Stimulated activated naive CD4-positive, alpha-beta T cell treated with Interleukin-2 at 50 U/mL for 16 hours (primary cell): ENCODE results near the gene ROS1.

ENCODE experiments used
- DNase-seq: peaks from one replicate; lab custom pipeline; 2025; lab: John Stamatoyannopoulos, UW

The ROS1 gene

DNA sequence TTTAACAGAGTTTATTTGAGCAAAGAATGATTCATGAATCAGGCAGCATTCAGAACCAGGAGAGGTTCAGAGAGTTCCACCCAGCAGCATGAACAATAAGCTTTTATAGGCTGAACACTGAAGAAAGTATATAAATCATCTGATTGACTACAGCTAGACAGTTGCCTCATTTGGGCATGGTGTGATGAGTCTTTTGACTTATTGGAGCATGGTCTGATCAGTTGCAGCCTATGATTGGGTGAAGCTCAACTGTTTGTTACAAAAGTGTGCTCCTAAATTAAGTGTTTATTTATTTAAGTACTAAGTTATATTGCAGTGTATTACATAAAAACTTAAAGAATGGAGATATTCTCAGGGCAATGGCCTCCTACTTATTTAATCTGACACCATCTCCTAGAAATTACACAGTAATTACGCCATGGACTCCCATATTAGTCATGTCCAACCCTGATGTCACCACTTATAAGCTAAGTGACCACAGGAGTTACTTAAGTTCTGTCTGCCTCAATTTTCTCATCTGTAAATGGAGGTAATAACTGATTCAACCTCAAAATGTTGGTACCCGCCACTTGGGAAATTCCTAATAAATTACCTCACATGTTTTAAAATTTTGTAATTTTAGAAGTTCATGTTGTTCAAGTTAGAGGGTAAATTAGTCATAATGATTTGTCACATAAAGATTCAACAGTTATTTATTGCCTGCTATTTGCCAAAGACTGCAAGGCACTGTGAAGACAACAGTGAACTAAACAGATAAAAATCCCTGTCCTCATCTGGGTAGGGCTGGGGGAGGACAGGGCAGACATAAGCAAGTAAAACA, 15.2 kb upstream of the ROS1 start:
- DNase-seq: no peak

DNA sequence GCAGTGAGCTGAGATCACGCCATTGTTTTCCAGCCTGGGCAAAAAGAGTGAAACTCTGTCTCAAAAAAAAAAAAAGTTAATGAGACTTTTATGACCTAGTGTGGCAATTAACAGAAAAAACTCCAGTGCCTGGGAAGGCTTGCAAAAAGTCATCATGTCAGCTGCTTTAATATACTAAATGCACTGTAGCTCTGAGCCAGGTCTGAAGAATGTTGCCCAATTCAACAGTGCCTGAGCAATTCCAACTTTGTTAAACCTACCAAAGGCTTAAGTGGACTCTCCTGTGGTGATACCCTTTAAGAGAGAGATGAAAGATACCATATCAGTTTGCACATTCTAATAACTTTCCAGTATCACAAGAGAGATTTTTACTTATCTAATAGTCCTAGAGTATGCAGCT, 6.5 kb upstream of the ROS1 start:
- DNase-seq: no peak

DNA sequence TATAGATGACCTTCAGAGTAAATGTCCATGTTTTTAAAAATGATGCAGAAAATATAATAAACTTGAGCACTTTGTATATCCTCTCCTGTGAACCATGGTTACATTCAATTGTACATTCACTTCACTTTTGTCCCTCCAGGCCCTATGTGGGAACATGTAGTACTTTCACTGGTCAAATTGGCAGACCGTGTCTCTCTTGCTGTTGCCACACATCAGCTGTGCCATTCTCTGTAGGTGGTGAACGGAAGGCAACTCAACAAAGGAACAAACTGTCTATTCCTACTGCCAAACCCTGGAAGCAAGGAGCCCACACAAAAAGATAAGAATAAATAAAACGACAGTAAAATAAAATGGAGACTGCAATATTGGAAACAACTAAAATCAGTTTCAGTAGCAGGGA, 2.0 kb downstream of the ROS1 start:
- DNase-seq: no peak

DNA sequence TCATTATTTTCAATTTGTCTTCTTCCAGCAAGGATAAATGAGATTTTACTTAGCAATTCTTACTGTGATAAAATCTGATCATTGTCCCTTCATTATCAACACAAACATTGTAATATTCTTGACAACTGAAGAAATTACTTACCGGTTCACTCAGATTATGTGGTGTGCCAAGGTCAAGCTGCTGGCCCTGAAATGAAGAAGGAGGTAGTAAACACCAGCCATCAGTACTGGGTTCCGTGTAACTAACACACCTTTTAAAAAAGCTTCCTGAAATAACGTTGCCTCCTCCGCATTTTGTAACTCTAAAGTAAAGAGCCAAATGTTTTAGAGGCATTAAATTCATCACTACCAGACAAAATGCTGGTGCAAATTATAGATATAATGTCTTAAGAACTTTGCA, 7.4 kb downstream of the ROS1 start:
- DNase-seq: no peak

DNA sequence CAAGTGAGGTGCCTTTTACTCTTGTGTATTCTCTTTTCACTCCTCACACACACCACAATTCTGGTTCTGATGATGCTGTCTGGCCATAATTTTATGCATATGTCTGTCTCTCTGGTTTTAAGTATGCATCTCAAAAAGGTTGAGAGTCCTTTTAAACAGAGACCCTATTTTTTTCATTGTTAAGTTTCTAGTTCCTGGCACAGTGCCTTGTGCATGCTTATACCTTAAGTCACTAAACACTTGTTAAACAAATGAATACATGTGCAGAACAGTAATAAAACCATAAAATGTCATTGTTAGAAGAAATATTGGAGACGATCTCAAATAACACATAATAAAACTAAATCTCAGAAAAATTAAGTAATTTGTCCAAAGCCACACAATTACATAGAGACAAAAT, 7.9 kb downstream of the ROS1 start:
- DNase-seq: no peak

DNA sequence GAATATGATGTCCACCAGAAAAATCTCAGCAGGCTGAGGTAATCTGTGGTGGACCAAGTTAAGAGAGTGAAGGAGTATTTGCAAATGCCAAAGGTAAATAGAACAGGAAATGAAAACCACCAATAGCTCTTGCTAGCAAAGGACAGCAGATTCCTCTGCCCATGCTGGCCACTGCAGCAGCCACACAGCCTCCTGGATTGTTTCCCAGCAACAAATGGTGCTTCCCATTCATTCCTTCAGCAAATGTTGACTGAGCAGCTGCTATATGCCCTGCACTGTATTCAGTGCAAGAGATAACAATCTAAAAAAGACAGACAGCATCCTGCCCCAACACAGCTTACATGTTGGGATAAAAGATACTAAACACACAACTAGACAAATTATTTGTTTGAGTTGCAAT, 11.0 kb downstream of the ROS1 start:
- no peak for DNase-seq

DNA sequence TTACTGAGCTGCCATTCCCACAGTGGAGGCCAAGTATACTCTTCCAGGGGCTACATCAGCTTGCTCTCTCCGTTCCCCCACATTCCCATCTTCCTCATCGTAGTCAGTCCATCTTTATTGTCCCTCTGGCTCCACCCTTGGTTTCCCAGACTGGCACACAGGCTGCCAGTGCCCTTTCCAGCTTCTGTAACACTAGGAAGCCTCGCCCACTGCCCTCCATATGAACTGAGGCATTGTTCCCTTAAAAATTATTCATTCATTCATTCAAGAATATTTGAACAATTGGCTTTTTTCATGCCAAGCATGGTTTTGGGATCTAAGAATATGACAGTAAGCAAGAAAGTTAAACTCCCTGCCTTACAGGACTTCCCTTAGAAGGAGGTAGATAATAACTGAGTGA, 14.3 kb downstream of the ROS1 start:
- DNase-seq: no peak

DNA sequence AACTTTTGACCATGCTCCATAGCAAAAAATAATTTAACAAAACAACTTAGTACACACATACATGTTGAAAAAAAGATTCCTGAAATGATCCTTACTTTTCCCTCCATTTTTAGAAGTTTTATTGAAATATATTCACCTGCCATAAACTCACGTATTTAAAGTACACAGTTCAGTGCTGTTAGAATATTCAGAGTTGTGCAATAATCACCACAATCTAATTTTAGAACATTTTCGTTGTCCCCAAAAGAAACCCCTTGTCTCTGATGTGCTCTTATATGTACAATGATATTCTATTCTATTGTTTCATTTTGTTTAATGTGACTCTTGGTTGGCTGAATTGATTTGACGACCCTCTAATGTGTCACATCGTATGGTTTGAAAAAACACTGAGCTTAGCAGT, 15.9 kb downstream of the ROS1 start:
- no peak for DNase-seq

DNA sequence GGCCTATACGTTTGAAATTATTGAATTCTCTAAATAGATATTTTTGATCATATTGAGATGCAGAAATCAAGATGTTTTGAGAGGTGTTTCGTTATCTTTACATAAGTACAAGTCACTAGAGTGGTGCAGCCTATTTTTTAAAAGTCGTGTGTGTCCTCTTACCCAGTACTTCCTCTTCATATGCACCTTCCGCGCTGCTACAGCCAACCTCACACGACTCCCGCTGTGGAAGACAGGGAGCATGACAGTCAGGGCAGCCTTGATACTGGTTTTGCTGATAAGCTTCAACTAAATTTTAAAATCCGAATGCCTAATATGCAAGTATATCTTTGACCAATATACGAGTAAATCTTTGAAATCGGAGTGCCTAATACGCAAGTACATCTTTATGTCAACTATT, 16.3 kb downstream of the ROS1 start:
- no peak for DNase-seq

DNA sequence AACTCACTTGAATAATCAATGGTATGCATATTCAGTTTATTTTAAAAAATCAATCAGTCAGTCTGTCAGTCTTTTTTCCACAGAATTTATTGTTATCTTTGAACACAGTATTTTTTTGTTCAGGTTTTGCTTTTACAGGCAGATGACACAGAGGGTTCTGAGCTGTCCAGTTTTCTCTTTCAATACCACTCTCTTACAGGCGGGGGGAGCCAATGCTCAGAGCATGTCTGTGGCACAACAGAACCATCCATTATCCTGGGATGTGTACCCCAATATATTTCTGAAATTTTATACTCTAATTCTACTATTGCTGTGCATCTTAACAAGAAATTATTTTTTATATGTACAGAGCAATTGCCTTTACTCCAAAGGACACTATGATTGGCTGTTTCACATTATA, 21.2 kb downstream of the ROS1 start:
- DNase-seq: no peak

DNA sequence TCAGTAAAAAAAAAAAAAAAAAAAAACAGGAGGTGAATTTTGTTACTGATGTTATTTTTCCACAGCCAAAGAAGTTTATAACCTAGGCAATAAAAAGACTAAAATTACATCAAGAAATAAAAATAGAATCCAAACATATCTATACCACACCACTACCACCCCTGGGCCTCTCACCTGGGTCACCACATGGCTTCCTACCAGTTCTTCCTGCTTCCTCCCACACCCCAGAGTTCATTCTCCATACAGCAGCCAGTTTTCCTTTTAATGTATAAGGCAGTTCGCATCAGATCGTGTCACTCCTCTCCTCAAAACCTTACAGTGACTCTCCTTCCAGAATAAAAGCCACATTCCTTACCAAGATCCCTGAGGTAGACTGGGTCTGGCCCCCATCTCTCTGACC, 23.9 kb downstream of the ROS1 start:
- no peak for DNase-seq

DNA sequence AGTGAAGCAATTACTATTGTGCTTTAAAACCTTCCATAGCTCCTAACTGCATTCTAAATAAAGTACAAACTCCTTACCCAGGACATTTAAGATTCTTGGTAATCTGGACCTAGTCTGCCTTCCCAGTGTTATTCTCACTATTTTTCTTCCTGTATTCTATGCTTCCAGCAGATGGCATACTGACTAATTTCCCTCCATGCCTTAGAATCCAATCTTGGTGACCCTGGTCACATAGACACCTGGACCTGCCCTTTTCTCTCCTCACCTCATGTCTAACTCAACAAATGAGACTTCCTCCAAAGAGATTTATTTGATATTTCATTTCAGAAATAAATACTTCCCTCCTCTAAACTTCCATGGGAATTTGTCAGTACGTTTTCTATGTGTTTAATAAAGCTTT, 25.8 kb downstream of the ROS1 start:
- no peak for DNase-seq

DNA sequence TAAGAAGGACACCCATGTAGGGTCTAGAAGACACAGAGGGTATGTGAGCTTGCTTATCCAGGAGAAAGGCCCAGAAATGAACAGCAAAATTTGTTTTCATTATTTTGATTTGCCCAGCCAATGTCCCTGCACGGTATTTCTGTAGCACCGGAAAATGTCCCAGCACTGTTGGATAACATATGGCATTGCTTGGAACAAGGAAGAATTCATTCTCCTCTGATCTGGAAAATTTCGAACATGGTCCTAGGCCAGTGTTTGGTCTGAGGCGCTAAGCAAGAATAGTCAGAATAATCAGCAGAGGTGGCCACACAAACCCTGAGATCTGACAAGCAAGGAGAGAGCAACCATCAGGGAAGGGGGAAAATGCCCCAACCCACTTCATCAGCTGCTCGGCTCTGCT, 26.6 kb downstream of the ROS1 start:
- no peak for DNase-seq

DNA sequence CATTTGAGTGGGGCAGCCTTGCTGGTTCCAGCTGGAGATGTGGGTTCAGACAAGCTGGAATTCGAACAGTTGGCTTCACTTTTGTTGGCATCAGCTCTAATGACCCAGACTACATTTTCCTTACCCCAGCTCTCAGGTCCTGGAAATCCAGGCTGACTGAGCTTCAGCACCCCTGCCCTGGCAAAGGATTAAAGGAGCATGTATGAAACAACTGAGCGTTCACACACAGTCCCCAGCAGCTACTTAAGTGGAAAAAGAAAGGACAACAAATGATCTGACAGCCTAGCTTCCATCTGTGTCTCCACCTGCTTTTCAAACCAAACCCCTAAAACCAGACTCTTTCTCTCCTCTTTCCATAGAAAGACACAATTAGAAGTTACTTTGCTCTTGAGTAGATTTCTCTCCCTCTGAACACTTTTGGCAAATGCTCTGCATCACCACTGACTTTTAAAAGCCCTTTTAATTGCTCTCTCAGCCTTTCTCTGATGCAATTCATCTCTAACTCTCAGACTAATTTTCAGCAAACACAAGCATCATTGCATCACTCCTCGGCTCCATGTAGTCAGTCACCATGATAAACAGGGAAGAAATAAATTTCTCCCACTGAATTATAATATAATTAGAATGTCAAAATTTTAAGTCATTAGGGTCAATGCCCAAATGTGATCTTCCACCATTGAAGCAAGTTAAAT, 28.1 kb downstream of the ROS1 start:
- no peak for DNase-seq

DNA sequence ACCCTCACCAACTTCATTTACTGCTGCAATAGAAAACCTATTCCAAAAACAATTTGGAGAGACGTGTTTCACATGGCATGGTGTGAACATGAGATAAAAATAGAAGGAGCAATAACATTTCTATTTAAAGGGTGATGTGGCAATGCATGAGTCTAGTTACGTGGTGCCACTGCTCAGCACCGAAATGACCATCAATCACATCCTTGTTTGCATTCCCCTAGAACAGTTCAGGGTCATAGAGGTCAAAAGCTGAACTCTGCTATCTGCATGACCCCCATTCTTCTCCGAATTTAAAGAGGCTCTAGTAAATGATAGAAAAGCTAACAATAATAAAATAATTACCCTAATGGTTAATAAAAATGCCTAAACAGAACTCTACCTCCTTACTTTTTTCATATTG, 29.5 kb downstream of the ROS1 start:
- no peak for DNase-seq

DNA sequence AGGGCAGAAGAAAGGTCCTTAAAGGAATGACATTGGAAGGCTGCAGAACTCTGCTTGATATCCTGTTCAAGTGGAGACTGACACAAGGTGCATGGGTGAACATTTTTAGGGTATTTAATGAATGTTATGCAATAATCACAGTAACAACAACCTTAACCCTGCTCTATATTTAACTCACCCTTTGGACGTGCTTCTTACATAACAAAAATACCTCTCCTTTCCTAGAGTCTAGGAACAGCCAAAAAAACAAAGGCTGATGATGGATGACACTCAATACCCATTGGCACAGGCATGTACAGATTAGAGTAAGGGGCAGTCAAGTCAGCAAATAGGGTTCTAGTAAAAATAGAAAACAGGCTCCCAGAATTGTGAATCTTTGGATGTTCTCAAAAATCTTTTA, 30.6 kb downstream of the ROS1 start:
- DNase-seq: no peak

DNA sequence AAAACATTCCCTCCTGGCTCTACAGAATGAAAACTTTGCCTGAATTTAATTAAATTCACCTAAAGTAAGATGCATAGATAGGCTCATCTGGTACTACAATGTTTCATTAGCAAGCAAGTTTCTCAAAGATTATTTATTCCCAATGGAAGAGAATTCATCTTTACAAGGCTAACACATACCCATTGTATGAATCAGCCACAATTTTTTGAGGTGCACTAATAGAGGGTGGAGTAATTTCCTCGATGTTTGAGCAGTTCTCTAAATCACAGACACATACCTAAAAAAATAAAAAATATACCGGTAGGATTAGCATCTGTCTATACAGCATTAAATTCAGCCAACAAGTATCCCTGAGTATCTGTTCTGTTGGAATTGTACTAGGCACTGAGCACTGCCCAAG, 32.7 kb downstream of the ROS1 start:
- no peak for DNase-seq

DNA sequence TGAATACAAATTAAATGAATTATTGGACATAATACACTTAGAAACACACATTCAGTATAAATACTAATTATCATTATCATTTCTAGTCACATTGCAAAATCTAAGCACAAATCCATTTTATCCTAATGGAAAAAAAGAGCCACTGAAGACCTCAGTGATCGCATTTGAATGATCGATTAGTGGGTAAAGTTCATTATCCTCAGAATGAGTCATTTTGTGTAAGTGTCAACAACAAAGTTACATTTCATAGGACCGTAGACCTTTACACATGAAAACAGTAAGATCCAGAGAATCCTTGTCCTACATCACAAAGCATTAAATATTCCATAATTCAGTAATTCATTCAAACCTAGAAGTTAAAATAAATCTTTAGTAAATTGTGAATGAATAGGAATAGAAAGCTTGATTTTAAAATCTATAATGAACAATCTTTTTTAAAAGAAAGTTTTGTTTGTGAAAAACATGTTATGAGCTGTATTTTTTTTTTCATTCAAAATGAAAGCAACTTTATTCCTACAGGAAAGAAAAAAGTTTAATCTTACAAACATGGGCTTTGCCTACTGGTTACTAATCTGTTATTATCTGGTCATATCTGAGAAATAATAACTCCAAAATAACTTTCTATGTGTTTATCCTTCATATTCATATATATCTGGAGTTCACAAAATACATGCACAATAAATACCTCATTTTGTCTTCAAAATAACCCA, 33.7 kb downstream of the ROS1 start:
- no peak for DNase-seq

DNA sequence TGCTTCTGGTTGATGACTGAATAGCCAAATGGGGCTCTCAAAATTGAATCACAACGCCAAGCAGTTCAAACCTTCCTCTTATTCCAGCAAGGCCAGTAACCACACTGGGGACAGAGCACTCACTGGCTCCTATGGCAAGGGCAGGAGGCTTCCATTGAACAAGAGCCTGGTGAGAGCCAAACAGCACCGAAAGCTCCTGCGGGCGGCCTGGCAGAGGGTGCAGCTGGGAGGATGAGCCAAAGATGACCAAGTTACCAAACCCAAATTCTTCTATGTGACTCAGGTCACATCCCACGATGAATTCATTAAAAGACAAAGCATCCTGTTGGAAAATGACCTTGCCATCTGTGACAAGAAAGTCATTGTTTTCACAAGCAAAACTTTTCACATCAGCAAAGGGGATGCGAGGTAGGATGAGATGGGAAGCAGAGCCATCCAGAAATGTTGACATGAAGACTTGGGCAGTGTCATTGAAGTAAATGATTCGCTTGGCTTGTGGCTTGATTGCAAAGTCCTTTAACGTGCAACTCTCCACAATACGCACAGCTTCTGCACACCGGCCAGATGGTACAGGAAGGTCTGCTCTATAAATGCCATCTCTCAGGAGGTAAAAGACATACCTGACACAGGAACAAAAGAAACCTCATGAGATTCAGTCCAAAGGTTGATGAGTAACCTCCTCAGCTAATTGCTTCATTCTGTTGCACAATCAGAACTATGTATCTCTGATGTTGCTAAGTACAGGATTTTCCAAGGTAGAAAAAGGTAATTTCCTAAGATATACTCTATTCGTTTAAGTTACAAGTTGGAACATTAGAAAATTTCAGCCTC, 36.3 kb downstream of the ROS1 start:
- DNase-seq: no peak

DNA sequence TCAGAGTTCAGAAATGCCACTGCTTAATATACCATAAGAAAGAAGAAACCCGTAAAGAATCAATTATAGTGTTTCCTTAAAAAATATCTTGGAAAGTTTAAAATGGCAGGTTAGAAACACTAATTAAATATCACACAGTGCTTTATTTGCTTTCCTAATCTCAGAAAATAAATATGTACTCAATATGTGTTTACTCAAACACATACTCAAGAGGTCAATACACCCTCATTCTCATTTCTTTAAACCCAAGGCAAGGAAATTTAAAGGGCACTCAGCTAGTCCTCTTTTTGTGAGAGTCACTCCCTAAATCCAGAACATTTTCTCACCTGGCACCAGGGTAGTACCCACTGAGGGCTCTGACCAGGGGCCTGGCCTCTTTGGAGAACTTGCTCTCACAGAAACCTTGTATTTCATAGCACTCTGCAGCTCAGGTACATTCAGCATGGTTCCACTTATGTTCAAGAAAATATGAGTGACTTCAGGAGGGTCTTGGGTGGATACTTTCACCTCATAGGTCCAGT, 38.2 kb downstream of the ROS1 start:
- no peak for DNase-seq

DNA sequence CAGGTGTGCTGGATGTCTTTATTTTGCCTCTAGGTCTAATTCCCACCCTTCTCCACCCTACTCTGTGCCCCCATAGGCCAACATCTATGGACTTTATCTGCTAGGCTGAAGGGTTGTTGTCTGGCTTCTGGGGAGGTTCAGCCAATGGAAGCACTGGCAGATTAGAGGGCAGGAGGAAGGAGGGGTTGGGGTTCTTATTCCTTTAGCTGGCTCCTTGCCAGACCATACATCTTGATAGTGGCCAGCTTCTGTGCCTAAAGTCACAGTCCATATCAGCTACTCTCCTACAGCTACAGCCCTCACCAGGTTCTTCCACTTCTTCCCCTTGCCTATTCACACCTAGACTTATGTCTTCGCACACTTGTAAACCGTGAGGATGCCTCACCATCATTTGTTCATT, 41.1 kb downstream of the ROS1 start:
- DNase-seq: no peak

DNA sequence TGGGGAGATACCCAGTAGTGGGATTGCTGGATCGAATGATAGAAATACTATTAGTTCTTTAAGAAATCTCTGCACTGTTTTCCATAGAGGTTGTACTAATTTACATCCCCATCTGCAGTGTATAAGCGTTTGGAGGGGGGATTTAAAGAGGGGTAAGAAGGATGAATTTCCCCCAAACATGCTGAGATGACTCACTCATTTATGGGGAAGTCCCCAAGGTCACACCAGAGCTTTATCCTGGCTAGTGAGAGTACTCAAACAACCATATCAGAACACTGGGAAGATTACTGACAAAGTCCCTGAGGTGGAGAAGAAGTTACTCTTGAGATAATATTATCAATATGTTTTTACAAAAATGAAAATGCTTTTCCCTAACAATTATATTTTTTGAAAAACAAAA, 44.0 kb downstream of the ROS1 start:
- DNase-seq: no peak
